Measurements from ENCODE around the gene CAV3.

CAV3 gene

GRCh38 chr3:8761866-8762265 is 28.3 kb downstream of the CAV3 start:
- H3K4me3 ChIP-seq (ENCODE audit: low read depth, low read length) = no peak overlapping the region
- H3K9me3 ChIP-seq (ENCODE audit: control insufficient read depth, insufficient read depth, low read depth, low read length) = no peaks in the 10 kb centered on the region
- H3K27ac ChIP-seq (ENCODE audit: extremely low read depth, low read depth, low read length) = no peak overlapping the region
- H3K4me1 ChIP-seq (ENCODE audit: control insufficient read depth, insufficient read depth, low read length) = no peaks in the 10 kb centered on the region
- ChIA-PET POLR2A (no interaction called here), CTCF (no interaction called here)
- TF ChIP-seq ZXDB (tag by site-specific recombination; IDR thresholded peaks at IDR 0.05) (no peak), ZNF585B (tag by site-specific recombination; IDR thresholded peaks at IDR 0.05) (no peak), ZNF555 (tag by site-specific recombination; conservative IDR thresholded peaks at IDR 0.05) (no peak), ZSCAN23 (tag by site-specific recombination; IDR thresholded peaks at IDR 0.05) (no peak), ZNF239 (tag by site-specific recombination; IDR thresholded peaks at IDR 0.05) (no peak), ZNF658 (tag by site-specific recombination; IDR thresholded peaks at IDR 0.05) (no peak), TSHZ1 (tag by site-specific recombination; IDR thresholded peaks at IDR 0.05; ENCODE audit: borderline replicate concordance) (no peak), ZBTB49 (tag by site-specific recombination; IDR thresholded peaks at IDR 0.05; ENCODE audit: low read depth) (no peak), ZNF610 (tag by site-specific recombination; IDR thresholded peaks at IDR 0.05; ENCODE audit: borderline replicate concordance) (no peak), ZNF48 (tag by site-specific recombination; IDR thresholded peaks at IDR 0.05) (no peak), ZNF645 (tag by site-specific recombination; IDR thresholded peaks at IDR 0.05) (no peak)
- no peaks in the 10 kb centered on the region for H3K36me3 ChIP-seq (ENCODE audit: control insufficient read depth in 2 of 2, insufficient read depth in 1 of 2, low read length in 2 of 2)

GRCh38 chr3:8762607-8763377 is 29.2 kb downstream of the CAV3 start:
- H3K4me1 ChIP-seq (ENCODE audit: control insufficient read depth, insufficient read depth, low read length) = no peaks in the 10 kb centered on the region
- H3K9me3 ChIP-seq (ENCODE audit: control insufficient read depth, insufficient read depth, low read depth, low read length) = no peaks in the 10 kb centered on the region
- ChIA-PET POLR2A (no interaction called here), CTCF (interaction anchor here (0.9 kb wide), 1 partner anchor 176 kb away, joined by 5 read pairs; no protein-coding TSS in a partner anchor)
- H3K4me3 ChIP-seq (ENCODE audit: low read depth, low read length) = no peak overlapping the region
- no peak overlapping the region for H3K27ac ChIP-seq (ENCODE audit: extremely low read depth, low read depth, low read length)
- no peaks in the 10 kb centered on the region for H3K36me3 ChIP-seq (ENCODE audit: control insufficient read depth in 2 of 2, insufficient read depth in 1 of 2, low read length in 2 of 2)
- no peak for TF ChIP-seq SETDB1 (IDR thresholded peaks at IDR 0.05; ENCODE audit: insufficient read length, low read length)
- TF ChIP-seq ZNF513 (tag by site-specific recombination; IDR thresholded peaks at IDR 0.05) = no peak
- no peak for TF ChIP-seq ZNF560 (tag by site-specific recombination; IDR thresholded peaks at IDR 0.05; ENCODE audit: borderline replicate concordance)
- no peak for TF ChIP-seq ZFP69B (tag by site-specific recombination; IDR thresholded peaks at IDR 0.05)
- no peak for TF ChIP-seq FEZF1 (tag by site-specific recombination; IDR thresholded peaks at IDR 0.05)
- TF ChIP-seq ZNF280C (tag by site-specific recombination; IDR thresholded peaks at IDR 0.05) = no peak
